Retinal pigment epithelial cell (primary cell): Measurements from ENCODE around the gene LANCL2.

Source experiments
- DNase-seq: peaks from one replicate; pipeline ENCODE4 v3.0.0-alpha.2; 2010; ENCODE audit warnings: low read depth
- H3K4me3 ChIP-seq: 2 replicates; pipeline ENCODE4 v1.5.1; 2011; ENCODE audit warnings: mild to moderate bottlenecking, low read length, control low read depth, moderate library complexity
- TF ChIP-seq, protein P1 (sequence below): conservative IDR thresholded peaks from 2 replicates; pipeline ENCODE4 v1.5.1; 2011; ENCODE audit warnings: low read depth, low read length, control low read depth, inconsistent platforms

LANCL2 gene

GRCh38 chr7:55365205-55365674 is at the start of gene LANCL2:
LANCL2 (plus strand) TSS chr7:55365337; CDS start chr7:55366026, 689 bp downstream.
- H3K4me3 ChIP-seq, result peak within 1 kb of the TSS; percentile 99
- TF ChIP-seq, protein P1, sequence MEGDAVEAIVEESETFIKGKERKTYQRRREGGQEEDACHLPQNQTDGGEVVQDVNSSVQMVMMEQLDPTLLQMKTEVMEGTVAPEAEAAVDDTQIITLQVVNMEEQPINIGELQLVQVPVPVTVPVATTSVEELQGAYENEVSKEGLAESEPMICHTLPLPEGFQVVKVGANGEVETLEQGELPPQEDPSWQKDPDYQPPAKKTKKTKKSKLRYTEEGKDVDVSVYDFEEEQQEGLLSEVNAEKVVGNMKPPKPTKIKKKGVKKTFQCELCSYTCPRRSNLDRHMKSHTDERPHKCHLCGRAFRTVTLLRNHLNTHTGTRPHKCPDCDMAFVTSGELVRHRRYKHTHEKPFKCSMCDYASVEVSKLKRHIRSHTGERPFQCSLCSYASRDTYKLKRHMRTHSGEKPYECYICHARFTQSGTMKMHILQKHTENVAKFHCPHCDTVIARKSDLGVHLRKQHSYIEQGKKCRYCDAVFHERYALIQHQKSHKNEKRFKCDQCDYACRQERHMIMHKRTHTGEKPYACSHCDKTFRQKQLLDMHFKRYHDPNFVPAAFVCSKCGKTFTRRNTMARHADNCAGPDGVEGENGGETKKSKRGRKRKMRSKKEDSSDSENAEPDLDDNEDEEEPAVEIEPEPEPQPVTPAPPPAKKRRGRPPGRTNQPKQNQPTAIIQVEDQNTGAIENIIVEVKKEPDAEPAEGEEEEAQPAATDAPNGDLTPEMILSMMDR, result no peak
- DNase-seq, result no peak

DNA sequence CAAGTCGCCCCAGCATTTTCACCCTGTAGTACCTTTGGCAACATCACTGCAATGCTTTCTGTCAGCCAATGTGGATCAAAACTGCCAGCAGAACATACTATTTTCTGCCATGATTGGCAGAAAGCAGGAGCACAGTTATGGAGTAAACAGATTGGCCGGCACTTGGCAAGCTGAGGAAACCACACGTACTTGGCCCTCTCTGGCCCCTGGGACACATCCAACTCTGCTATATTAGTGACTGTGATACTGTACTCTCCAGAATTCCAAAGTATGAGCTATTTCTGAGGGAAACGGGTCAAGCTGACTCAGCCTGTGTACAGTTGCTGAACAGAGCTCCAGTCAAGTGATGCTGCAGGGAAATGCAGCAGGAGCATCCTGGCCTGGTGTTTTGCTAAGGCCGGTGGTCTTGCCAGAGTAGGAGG is 39.8 kb upstream of the LANCL2 start:
- TF ChIP-seq, protein P1, result no peak
- no peak overlapping the region for H3K4me3 ChIP-seq
- DNase-seq, result peak; percentile 77

GRCh38 chr7:55326081-55326835 is 38.9 kb upstream of the LANCL2 start:
- no peak for DNase-seq
- TF ChIP-seq, protein P1, result no peak
- no peak overlapping the region for H3K4me3 ChIP-seq

- no peak overlapping the region for H3K4me3 ChIP-seq
- TF ChIP-seq, protein P1, result no peak
- DNase-seq, result no peak
Observed at GRCh38 chr7:55326945-55327626, 38.1 kb upstream of the LANCL2 start.

- no peak overlapping the region for H3K4me3 ChIP-seq
- TF ChIP-seq, protein P1, result no peak
- DNase-seq, result no peak
Observed at GRCh38 chr7:55335151-55335550, 30.0 kb upstream of the LANCL2 start.

- TF ChIP-seq, protein P1, result no peak
- no peak for DNase-seq
- H3K4me3 ChIP-seq, result no peak overlapping the region
Observed at GRCh38 chr7:55335786-55336185, 29.4 kb upstream of the LANCL2 start.
